Activated CD4-positive, alpha-beta memory T cell treated with anti-CD3 and anti-CD28 coated beads, Interleukin-2, amount 10 ng/mL, durations not matched to agents 7 days and 5 days (primary cell): ENCODE data around the gene SLC26A11. TPM values are rescaled to one million over a fixed set of nuclear protein-coding genes. Genes with fewer than 3 reads are reported as not detected.
A peak's percentile ranks its signal among the peaks of the same experiment; 100 is the strongest.
"Not testable (repeated sequence)": the region's sequence is repeated elsewhere in the genome, so short reads cannot be mapped to it uniquely, and the experiment has no call there.

Experiments
- CTCF ChIA-PET: fragments of 350-600 bp; sonication (Branson Sonifier 250); formaldehyde crosslinking; loops from one replicate; lab custom pipeline; 2021; ENCODE audit warnings: antibody characterized with exemption, inconsistent platforms; lab: Charles Lee
- POLR2A ChIA-PET: fragments of 350-600 bp; sonication (Branson Sonifier 250); formaldehyde crosslinking; loops from one replicate; lab custom pipeline; 2021; ENCODE audit warnings: antibody characterized with exemption; lab: Charles Lee
- DNase-seq: peaks from one replicate; pipeline ENCODE4 v3.0.0-alpha.2; 2020
- H3K27ac Mint-ChIP-seq: one replicate; pipeline ENCODE4 v1.8.0; 2021; ENCODE audit warnings: mild to moderate bottlenecking, mixed read lengths
- H3K27me3 Mint-ChIP-seq: one replicate; pipeline ENCODE4 v1.8.0; 2021; ENCODE audit warnings: mixed read lengths
- H3K36me3 Mint-ChIP-seq: one replicate; pipeline ENCODE4 v1.8.0; 2021; ENCODE audit warnings: low read depth, mixed read lengths
- H3K4me1 Mint-ChIP-seq: one replicate; pipeline ENCODE4 v1.8.0; 2021; ENCODE audit warnings: mixed read lengths
- H3K4me3 Mint-ChIP-seq: one replicate; pipeline ENCODE4 v1.8.0; 2021; ENCODE audit warnings: mild to moderate bottlenecking, mixed read lengths
- H3K9me3 Mint-ChIP-seq: one replicate; pipeline ENCODE4 v1.8.0; 2021; ENCODE audit warnings: mixed read lengths
- total RNA-seq, 2 experiments: library from RNA; stranded (reverse); gene quantifications; one replicate each; pipeline ENCODE4 v1.2.3, GENCODE V29; 2021

The SLC26A11 gene
- total RNA-seq, 2 experiments from 2014 or later: 16.0 to 20.0 TPM

GRCh38 chr17:80297996-80298560 is 77.9 kb downstream of the SLC26A11 start:
- CTCF ChIA-PET: no interaction called here
- Mint-ChIP-seq H3K4me3 (no peak overlapping the region), H3K27ac (no peak overlapping the region), H3K36me3 (peaks cover 89% of the 10 kb centered on the region), H3K4me1 (peaks cover 48% of the 10 kb centered on the region), H3K27me3 (no peaks in the 10 kb centered on the region), H3K9me3 (no peaks in the 10 kb centered on the region)
- POLR2A ChIA-PET: interaction anchor here (0.6 to 3.9 kb wide), 4 partner anchors 11 to 20 kb away, joined by 4 to 22 read pairs (median 4); no protein-coding TSS in a partner anchor
- no peak for DNase-seq

GRCh38 chr17:80299350-80300100 is 79.3 kb downstream of the SLC26A11 start:
- H3K9me3 Mint-ChIP-seq, H3K27me3 Mint-ChIP-seq, DNase-seq, H3K4me3 Mint-ChIP-seq, CTCF ChIA-PET: not testable (repeated sequence)
- H3K36me3 Mint-ChIP-seq: peaks cover 89% of the 10 kb centered on the region
- POLR2A ChIA-PET: interaction anchor here (1.0 to 3.9 kb wide), 4 partner anchors 9 to 37 kb away, joined by 3 to 22 read pairs (median 4); no protein-coding TSS in a partner anchor
- H3K27ac Mint-ChIP-seq: peak overlapping the region; percentile 61
- peaks cover 41% of the 10 kb centered on the region for H3K4me1 Mint-ChIP-seq

DNA sequence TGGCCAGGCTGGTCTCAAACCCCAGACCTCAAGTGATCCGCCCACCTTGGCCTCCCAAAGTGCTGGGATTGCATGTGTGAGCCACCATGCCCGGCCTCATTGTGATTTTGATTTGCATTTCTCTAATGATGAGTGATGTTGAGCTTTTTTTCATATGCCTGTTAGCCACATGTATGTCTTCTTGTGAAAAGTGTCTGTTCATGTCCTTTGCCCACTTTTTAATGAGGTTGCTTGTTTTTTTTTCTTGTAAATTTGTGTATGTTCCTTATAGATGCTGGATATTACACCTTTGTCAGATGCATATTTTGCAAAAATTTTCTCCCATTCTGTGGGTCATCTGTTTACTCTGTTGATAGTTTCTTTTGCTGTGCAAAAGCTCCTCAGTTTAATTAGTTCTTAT is 80.5 kb downstream of the SLC26A11 start:
- POLR2A ChIA-PET: interaction anchor here (0.9 to 3.9 kb wide), 4 partner anchors 8 to 42 kb away, joined by 3 to 22 read pairs (median 7); no protein-coding TSS in a partner anchor
- H3K4me3 Mint-ChIP-seq: not testable (repeated sequence)

More for the DNA sequence above, 80.5 kb downstream of the SLC26A11 start:
- H3K9me3 Mint-ChIP-seq, H3K27ac Mint-ChIP-seq, H3K27me3 Mint-ChIP-seq, CTCF ChIA-PET, DNase-seq: not testable (repeated sequence)
- Mint-ChIP-seq H3K4me1 (peaks cover 35% of the 10 kb centered on the region), H3K36me3 (peaks cover 86% of the 10 kb centered on the region)

Other genes with a start within 250 kb of the SLC26A11 start
- under 1 TPM; 0.63 TPM for gene TBC1D16, start 184.6 kb upstream of the SLC26A11 start, total RNA-seq
- not detected for gene CCDC40, start 183.8 kb upstream of the SLC26A11 start, total RNA-seq
- gene GAA, start 118.8 kb upstream of the SLC26A11 start, total RNA-seq: 10 to 100 TPM; 16.0 to 18.7 TPM
- gene EIF4A3, start 73.3 kb upstream of the SLC26A11 start, total RNA-seq: 100 to 1,000 TPM; 109 to 115 TPM
- not detected for gene CARD14, start 50.4 kb upstream of the SLC26A11 start, total RNA-seq
- gene SGSH, start 94 bp upstream of the SLC26A11 start, total RNA-seq: 10 to 100 TPM; 56.5 to 61.1 TPM
- 100 to 1,000 TPM; 787 to 849 TPM for gene RNF213, start 40.4 kb downstream of the SLC26A11 start, total RNA-seq
- 10 to 100 TPM; 14.2 to 16.2 TPM for gene ENDOV, start 194.7 kb downstream of the SLC26A11 start, total RNA-seq